ENCODE data around the gene CD101.
"Not testable (repeated sequence)": the region's sequence is repeated elsewhere in the genome, so short reads cannot be mapped to it uniquely, and the experiment has no call there.

CD101 gene

GRCh38 chr1:116971258-116971860 is 30.2 kb upstream of the CD101 start:
- Histone ChIP-seq H3K9me3 (ENCODE audit: control insufficient read depth, insufficient read depth, low read length) (peaks cover 9% of the 10 kb centered on the region), H3K9ac (ENCODE audit: low read depth, low read length) (no peak overlapping the region), H3K27me3 (ENCODE audit: control insufficient read depth, insufficient read depth, low read length) (no peaks in the 10 kb centered on the region), H3K4me1 (ENCODE audit: control insufficient read depth, insufficient read depth, low read length) (no peaks in the 10 kb centered on the region), H3K4me3 (ENCODE audit: low read depth, low read length) (no peak overlapping the region), H3K36me3 (ENCODE audit: control insufficient read depth, insufficient read depth, low read length) (peaks cover 25% of the 10 kb centered on the region)

- H3K9ac ChIP-seq (ENCODE audit: low read depth, low read length), result no peak overlapping the region
- H3K27me3 ChIP-seq (ENCODE audit: control insufficient read depth, insufficient read depth, low read length), result no peaks in the 10 kb centered on the region
- peaks cover 9% of the 10 kb centered on the region for H3K9me3 ChIP-seq (ENCODE audit: control insufficient read depth, insufficient read depth, low read length)
- peaks cover 19% of the 10 kb centered on the region for H3K36me3 ChIP-seq (ENCODE audit: control insufficient read depth, insufficient read depth, low read length)
- H3K4me3 ChIP-seq (ENCODE audit: low read depth, low read length), result no peak overlapping the region
- H3K4me1 ChIP-seq (ENCODE audit: control insufficient read depth, insufficient read depth, low read length), result no peaks in the 10 kb centered on the region
These were observed 29.4 kb upstream of the CD101 start for GRCh38 chr1:116971965-116972673.

DNA sequence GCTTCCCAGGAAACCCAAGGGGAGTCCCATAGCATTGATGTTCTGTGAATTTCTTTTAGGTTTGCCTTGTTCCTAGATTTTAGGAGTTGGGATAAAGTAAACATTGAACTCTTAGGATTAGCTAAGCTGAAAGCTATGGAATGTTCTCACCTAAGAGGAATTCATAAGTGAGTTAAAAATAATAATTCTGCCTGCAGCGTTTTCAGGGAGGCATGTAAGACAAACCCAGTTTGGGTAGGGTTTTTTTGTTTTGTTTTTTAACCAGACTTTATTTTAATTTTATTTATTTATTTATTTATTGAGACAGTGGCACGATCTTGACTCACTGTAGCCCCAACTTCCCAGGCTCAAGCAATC is 28.9 kb upstream of the CD101 start:
- Histone ChIP-seq H3K4me3 (ENCODE audit: low read depth, low read length) (no peak overlapping the region), H3K36me3 (ENCODE audit: control insufficient read depth, insufficient read depth, low read length) (peaks cover 13% of the 10 kb centered on the region), H3K9me3 (ENCODE audit: control insufficient read depth, insufficient read depth, low read length) (peaks cover 9% of the 10 kb centered on the region), H3K9ac (ENCODE audit: low read depth, low read length) (no peak overlapping the region), H3K27me3 (ENCODE audit: control insufficient read depth, insufficient read depth, low read length) (no peaks in the 10 kb centered on the region), H3K4me1 (ENCODE audit: control insufficient read depth, insufficient read depth, low read length) (no peaks in the 10 kb centered on the region)

DNA sequence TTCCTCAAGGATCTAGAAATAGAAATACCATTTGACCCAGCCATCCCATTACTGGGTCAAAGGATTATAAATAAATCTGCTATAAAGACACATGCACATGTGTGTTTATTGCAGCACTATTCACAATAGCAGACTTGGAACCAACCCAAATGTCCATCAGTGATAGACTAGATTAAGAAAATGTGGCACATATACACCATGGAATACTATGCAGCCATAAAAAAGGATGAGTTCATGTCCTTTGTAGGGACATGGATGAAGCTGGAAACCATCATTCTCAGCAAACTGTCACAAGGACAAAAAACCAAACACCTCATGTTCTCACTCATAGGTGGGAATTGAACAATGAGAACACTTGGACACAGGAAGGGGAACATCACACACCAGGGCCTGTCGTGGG is 21.3 kb upstream of the CD101 start:
- not testable (repeated sequence) for H3K4me3 ChIP-seq (ENCODE audit: low read depth, low read length); H3K9me3 ChIP-seq (ENCODE audit: control insufficient read depth, insufficient read depth, low read length); H3K4me1 ChIP-seq (ENCODE audit: control insufficient read depth, insufficient read depth, low read length); H3K27me3 ChIP-seq (ENCODE audit: control insufficient read depth, insufficient read depth, low read length); H3K9ac ChIP-seq (ENCODE audit: low read depth, low read length); H3K36me3 ChIP-seq (ENCODE audit: control insufficient read depth, insufficient read depth, low read length)

DNA sequence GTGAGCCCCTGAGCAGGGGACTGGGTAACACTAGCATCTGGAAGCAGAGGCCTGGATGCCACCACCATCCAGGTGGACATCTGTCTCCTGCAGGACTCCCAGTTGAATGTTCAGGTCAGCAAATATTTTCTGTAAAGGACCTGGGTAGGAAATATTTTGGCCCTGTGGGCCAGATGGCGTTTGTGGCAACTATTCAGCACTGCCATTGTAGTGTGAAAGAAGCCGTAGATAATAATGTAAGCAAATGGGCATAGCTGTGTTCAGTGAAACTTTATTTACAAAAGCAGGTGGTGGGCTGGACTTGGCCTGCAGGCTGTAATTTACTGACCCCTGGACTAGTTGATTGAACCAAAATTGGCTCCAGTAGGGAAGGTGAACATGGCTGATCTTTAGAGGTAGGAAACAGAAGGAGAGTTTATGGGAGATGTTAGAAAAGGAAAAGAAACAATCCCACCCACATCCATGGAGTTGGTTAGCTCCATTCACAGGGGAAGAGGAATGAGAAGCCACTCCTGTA is 20.0 kb upstream of the CD101 start:
- no peak overlapping the region for H3K9ac ChIP-seq (ENCODE audit: low read depth, low read length)
- no peaks in the 10 kb centered on the region for H3K27me3 ChIP-seq (ENCODE audit: control insufficient read depth, insufficient read depth, low read length)
- H3K4me3 ChIP-seq (ENCODE audit: low read depth, low read length), result no peak overlapping the region
- no peaks in the 10 kb centered on the region for H3K4me1 ChIP-seq (ENCODE audit: control insufficient read depth, insufficient read depth, low read length)
- H3K9me3 ChIP-seq (ENCODE audit: control insufficient read depth, insufficient read depth, low read length), result no peaks in the 10 kb centered on the region
- H3K36me3 ChIP-seq (ENCODE audit: control insufficient read depth, insufficient read depth, low read length), result no peaks in the 10 kb centered on the region

GRCh38 chr1:116982319-116983004 is 19.1 kb upstream of the CD101 start:
- no peaks in the 10 kb centered on the region for H3K27me3 ChIP-seq (ENCODE audit: control insufficient read depth, insufficient read depth, low read length)
- H3K4me3 ChIP-seq (ENCODE audit: low read depth, low read length), result no peak overlapping the region
- H3K36me3 ChIP-seq (ENCODE audit: control insufficient read depth, insufficient read depth, low read length), result no peaks in the 10 kb centered on the region
- no peaks in the 10 kb centered on the region for H3K4me1 ChIP-seq (ENCODE audit: control insufficient read depth, insufficient read depth, low read length)
- no peaks in the 10 kb centered on the region for H3K9me3 ChIP-seq (ENCODE audit: control insufficient read depth, insufficient read depth, low read length)
- no peak overlapping the region for H3K9ac ChIP-seq (ENCODE audit: low read depth, low read length)

DNA sequence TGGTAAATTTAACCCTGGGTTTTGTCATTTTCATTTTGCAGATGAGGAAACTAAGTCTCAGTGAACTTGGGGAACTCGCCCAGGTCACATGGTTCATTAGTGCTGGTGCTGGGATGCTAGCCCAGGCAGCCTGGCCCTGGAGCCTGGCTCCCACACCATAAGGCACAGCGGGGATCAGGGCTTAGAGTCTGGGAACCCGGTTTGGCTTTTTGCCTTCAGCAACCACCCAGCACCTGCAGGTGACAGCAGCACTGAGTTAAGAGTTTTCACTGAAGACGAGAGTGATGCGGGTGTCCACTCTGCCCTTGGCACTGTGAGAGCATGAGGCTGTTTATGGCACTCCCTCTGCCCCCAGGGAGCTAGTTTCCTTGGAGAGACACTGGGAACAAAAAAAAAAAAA is 18.4 kb upstream of the CD101 start:
- no peaks in the 10 kb centered on the region for H3K36me3 ChIP-seq (ENCODE audit: control insufficient read depth, insufficient read depth, low read length)
- no peak overlapping the region for H3K4me3 ChIP-seq (ENCODE audit: low read depth, low read length)
- no peaks in the 10 kb centered on the region for H3K27me3 ChIP-seq (ENCODE audit: control insufficient read depth, insufficient read depth, low read length)
- no peaks in the 10 kb centered on the region for H3K4me1 ChIP-seq (ENCODE audit: control insufficient read depth, insufficient read depth, low read length)
- no peaks in the 10 kb centered on the region for H3K9me3 ChIP-seq (ENCODE audit: control insufficient read depth, insufficient read depth, low read length)
- no peak overlapping the region for H3K9ac ChIP-seq (ENCODE audit: low read depth, low read length)

DNA sequence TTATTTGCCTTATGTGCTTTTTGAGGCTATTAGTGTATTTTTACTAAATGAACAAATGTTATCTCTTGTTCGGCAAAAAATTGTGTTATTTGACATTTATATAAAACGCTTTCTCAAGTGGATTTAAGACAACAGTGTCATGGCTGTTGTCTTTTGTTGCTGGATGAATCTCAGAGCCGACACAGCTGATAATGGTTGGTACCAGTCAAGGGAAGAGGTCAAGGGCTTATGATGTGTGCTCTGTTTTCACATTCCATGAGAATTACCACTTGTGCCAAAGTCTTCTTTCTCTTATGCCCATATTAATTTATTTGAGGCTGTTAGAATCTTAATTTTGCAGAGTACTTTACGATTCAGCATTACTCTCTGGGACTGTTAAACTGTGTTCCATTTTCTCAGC is 17.9 kb upstream of the CD101 start:
- no peaks in the 10 kb centered on the region for H3K36me3 ChIP-seq (ENCODE audit: control insufficient read depth, insufficient read depth, low read length)
- H3K4me3 ChIP-seq (ENCODE audit: low read depth, low read length), result no peak overlapping the region
- H3K9me3 ChIP-seq (ENCODE audit: control insufficient read depth, insufficient read depth, low read length), result no peaks in the 10 kb centered on the region
- H3K9ac ChIP-seq (ENCODE audit: low read depth, low read length), result no peak overlapping the region
- no peaks in the 10 kb centered on the region for H3K27me3 ChIP-seq (ENCODE audit: control insufficient read depth, insufficient read depth, low read length)
- H3K4me1 ChIP-seq (ENCODE audit: control insufficient read depth, insufficient read depth, low read length), result no peaks in the 10 kb centered on the region

GRCh38 chr1:116984406-116985160 is 17.0 kb upstream of the CD101 start:
- H3K27me3 ChIP-seq (ENCODE audit: control insufficient read depth, insufficient read depth, low read length), result no peaks in the 10 kb centered on the region
- no peak overlapping the region for H3K4me3 ChIP-seq (ENCODE audit: low read depth, low read length)
- H3K4me1 ChIP-seq (ENCODE audit: control insufficient read depth, insufficient read depth, low read length), result no peaks in the 10 kb centered on the region
- H3K36me3 ChIP-seq (ENCODE audit: control insufficient read depth, insufficient read depth, low read length), result no peaks in the 10 kb centered on the region
- no peaks in the 10 kb centered on the region for H3K9me3 ChIP-seq (ENCODE audit: control insufficient read depth, insufficient read depth, low read length)
- H3K9ac ChIP-seq (ENCODE audit: low read depth, low read length), result no peak overlapping the region

- Histone ChIP-seq H3K4me1 (ENCODE audit: control insufficient read depth, insufficient read depth, low read length) (peaks cover under 1% of the 10 kb centered on the region), H3K36me3 (ENCODE audit: control insufficient read depth, insufficient read depth, low read length) (no peaks in the 10 kb centered on the region), H3K9me3 (ENCODE audit: control insufficient read depth, insufficient read depth, low read length) (no peaks in the 10 kb centered on the region), H3K4me3 (ENCODE audit: low read depth, low read length) (no peak overlapping the region), H3K27me3 (ENCODE audit: control insufficient read depth, insufficient read depth, low read length) (no peaks in the 10 kb centered on the region), H3K9ac (ENCODE audit: low read depth, low read length) (no peak overlapping the region)
These were observed 14.9 kb upstream of the CD101 start for GRCh38 chr1:116986421-116987255.

GRCh38 chr1:116987256-116987555 is 14.4 kb upstream of the CD101 start:
- H3K4me1 ChIP-seq (ENCODE audit: control insufficient read depth, insufficient read depth, low read length), result peaks cover 3% of the 10 kb centered on the region
- H3K4me3 ChIP-seq (ENCODE audit: low read depth, low read length), result no peak overlapping the region
- no peak overlapping the region for H3K9ac ChIP-seq (ENCODE audit: low read depth, low read length)
- H3K27me3 ChIP-seq (ENCODE audit: control insufficient read depth, insufficient read depth, low read length), result no peaks in the 10 kb centered on the region
- no peaks in the 10 kb centered on the region for H3K9me3 ChIP-seq (ENCODE audit: control insufficient read depth, insufficient read depth, low read length)
- H3K36me3 ChIP-seq (ENCODE audit: control insufficient read depth, insufficient read depth, low read length), result no peaks in the 10 kb centered on the region

Data from iPS-15b (cell line).